Lower leg skin (tissue), 3 donors: Measurements from ENCODE around the gene RPL18A.

Source experiments
- POLR2A ChIP-seq, 2 donors: fragments of 450-650 bp; IDR thresholded peaks; one replicate each; pipeline ENCODE4 v1.6.1; 2016 to 2017; ENCODE audit warnings: antibody characterized with exemption in 2 of 2, mild to moderate bottlenecking in 1 of 2, moderate library complexity in 1 of 2
- TF ChIP-seq, protein P1 (sequence below), 3 donors: fragments of 450-650 bp; IDR thresholded peaks; one replicate each; pipeline ENCODE4 v1.5.1; 2016; ENCODE audit warnings: antibody characterized with exemption in 3 of 3, mild to moderate bottlenecking in 3 of 3, moderate library complexity in 2 of 3

DNA sequence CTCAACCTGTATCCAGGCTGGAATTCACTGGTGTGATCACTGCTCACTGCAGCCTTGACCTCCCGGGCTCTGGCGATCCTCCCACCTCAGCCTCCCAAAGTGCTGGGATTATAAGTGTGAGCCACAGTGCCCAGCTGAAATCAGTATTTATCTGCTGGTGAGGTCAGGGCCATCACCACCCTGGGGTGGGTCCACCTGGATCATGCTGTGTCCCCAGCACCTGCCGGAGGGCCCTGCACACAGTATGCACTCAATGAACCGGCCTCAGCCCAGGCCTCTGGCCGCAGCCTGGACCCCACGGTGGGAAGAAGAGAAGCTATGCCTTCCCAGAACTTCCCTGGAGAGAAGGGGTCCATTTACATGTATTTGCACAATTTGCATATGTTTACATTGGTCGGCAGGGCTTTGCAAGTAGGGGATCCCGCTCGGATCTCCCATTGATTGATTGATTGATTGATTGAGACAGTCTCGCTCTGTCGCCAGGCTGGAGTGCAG, 9.5 kb downstream of the RPL18A start:
- TF ChIP-seq, protein P1, sequence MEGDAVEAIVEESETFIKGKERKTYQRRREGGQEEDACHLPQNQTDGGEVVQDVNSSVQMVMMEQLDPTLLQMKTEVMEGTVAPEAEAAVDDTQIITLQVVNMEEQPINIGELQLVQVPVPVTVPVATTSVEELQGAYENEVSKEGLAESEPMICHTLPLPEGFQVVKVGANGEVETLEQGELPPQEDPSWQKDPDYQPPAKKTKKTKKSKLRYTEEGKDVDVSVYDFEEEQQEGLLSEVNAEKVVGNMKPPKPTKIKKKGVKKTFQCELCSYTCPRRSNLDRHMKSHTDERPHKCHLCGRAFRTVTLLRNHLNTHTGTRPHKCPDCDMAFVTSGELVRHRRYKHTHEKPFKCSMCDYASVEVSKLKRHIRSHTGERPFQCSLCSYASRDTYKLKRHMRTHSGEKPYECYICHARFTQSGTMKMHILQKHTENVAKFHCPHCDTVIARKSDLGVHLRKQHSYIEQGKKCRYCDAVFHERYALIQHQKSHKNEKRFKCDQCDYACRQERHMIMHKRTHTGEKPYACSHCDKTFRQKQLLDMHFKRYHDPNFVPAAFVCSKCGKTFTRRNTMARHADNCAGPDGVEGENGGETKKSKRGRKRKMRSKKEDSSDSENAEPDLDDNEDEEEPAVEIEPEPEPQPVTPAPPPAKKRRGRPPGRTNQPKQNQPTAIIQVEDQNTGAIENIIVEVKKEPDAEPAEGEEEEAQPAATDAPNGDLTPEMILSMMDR (IDR thresholded peaks at IDR 0.05) = no peak
- no peak for TF ChIP-seq POLR2A (IDR thresholded peaks at IDR 0.05)
